RWPE2 (cell line): Measurements from ENCODE around the gene SKP1.
A peak's percentile ranks its signal among the peaks of the same experiment; 100 is the strongest.

Source experiments
- ATAC-seq: fragments of 200-7000 bp; cut with Tn5 transposase; 3 replicates; pipeline ENCODE4 v1.9.1; 2021; ENCODE audit warnings: low read depth
- DNase-seq: peaks from one replicate; pipeline ENCODE4 v3.0.0-alpha.2; 2020; ENCODE audit warnings: low spot score
- H3K27ac ChIP-seq: fragments of 450-650 bp; 2 replicates; pipeline ENCODE4 v1.5.1; 2017; ENCODE audit warnings: mild to moderate bottlenecking; ENCODE audit not compliant: poor library complexity, severe bottlenecking
- H3K27me3 ChIP-seq: fragments of 250-450 bp; sonication (Bioruptor Pico); 2 replicates; pipeline ENCODE4 v1.5.1; 2021; ENCODE audit warnings: mild to moderate bottlenecking, moderate library complexity; ENCODE audit not compliant: insufficient read depth, poor library complexity, severe bottlenecking
- H3K36me3 ChIP-seq: fragments of 250-450 bp; sonication (Bioruptor Pico); 2 replicates; pipeline ENCODE4 v1.5.1; 2020; ENCODE audit warnings: low read depth, mild to moderate bottlenecking, moderate library complexity
- H3K4me1 ChIP-seq: fragments of 250-450 bp; sonication (Bioruptor Pico); 2 replicates; pipeline ENCODE4 v1.5.1; 2021; ENCODE audit warnings: mild to moderate bottlenecking, moderate library complexity; ENCODE audit not compliant: insufficient read depth, poor library complexity, severe bottlenecking
- H3K4me3 ChIP-seq: fragments of 250-450 bp; sonication (Bioruptor Pico); 2 replicates; pipeline ENCODE4 v1.5.1; 2021; ENCODE audit warnings: mild to moderate bottlenecking, moderate library complexity; ENCODE audit not compliant: severe bottlenecking
- H3K9me3 ChIP-seq: fragments of 250-450 bp; sonication (Bioruptor Pico); 2 replicates; pipeline ENCODE4 v1.5.1; 2021; ENCODE audit warnings: mild to moderate bottlenecking, moderate library complexity; ENCODE audit not compliant: severe bottlenecking
- CTCF ChIP-seq: fragments of 450-650 bp; IDR thresholded peaks from one replicate; pipeline ENCODE4 v1.5.1; 2017; ENCODE audit warnings: mild to moderate bottlenecking, moderate library complexity; ENCODE audit not compliant: poor library complexity, severe bottlenecking

Gene SKP1

GRCh38 chr5:134116286-134116685 lies 60.5 kb downstream of the SKP1 start:
- Histone ChIP-seq H3K27ac (no peak overlapping the region), H3K9me3 (no peaks in the 10 kb centered on the region), H3K4me3 (no peak overlapping the region), H3K4me1 (no peaks in the 10 kb centered on the region), H3K27me3 (no peaks in the 10 kb centered on the region), H3K36me3 (no peaks in the 10 kb centered on the region)
- TF ChIP-seq CTCF, result no peak
- ATAC-seq (no peak), DNase-seq (no peak)

GRCh38 chr5:134115806-134116175 lies 61.0 kb downstream of the SKP1 start:
- H3K27ac ChIP-seq, result peak overlapping the region; percentile 25
- no peaks in the 10 kb centered on the region for H3K36me3 ChIP-seq
- H3K4me3 ChIP-seq, result no peak overlapping the region
- TF ChIP-seq CTCF, result no peak
- no peaks in the 10 kb centered on the region for H3K9me3 ChIP-seq
- H3K27me3 ChIP-seq, result no peaks in the 10 kb centered on the region
- ATAC-seq (peak; percentile 4; the same call in 2 of the 3 replicates), DNase-seq (no peak)
- peaks cover 2% of the 10 kb centered on the region for H3K4me1 ChIP-seq

GRCh38 chr5:134114886-134115805 lies 61.6 kb downstream of the SKP1 start:
- H3K36me3 ChIP-seq, result no peaks in the 10 kb centered on the region
- ATAC-seq, result peak; percentile 19
- H3K27me3 ChIP-seq, result no peaks in the 10 kb centered on the region
- H3K4me3 ChIP-seq, result peak overlapping the region; percentile 74
- TF ChIP-seq CTCF, result no peak
- peak overlapping the region; percentile 25 for H3K27ac ChIP-seq
- no peaks in the 10 kb centered on the region for H3K9me3 ChIP-seq
- peaks cover 8% of the 10 kb centered on the region for H3K4me1 ChIP-seq
- no peak for DNase-seq

GRCh38 chr5:134113902-134114875 lies 62.6 kb downstream of the SKP1 start, which contains the start of gene TCF7:
Gene TCF7, plus strand, starts transcription at chr5:134114681. Its CDS starts 226 bp downstream, at chr5:134114907.
- peaks cover 9% of the 10 kb centered on the region for H3K4me1 ChIP-seq
- ATAC-seq (peak; percentile 90), DNase-seq (no peak)
- H3K4me3 ChIP-seq, result peak within 1 kb of the TSS; percentile 74
- no peaks in the 10 kb centered on the region for H3K36me3 ChIP-seq
- peak within 1 kb of the TSS; percentile 25 for H3K27ac ChIP-seq
- no peaks in the 10 kb centered on the region for H3K27me3 ChIP-seq
- no peaks in the 10 kb centered on the region for H3K9me3 ChIP-seq
- no peak for TF ChIP-seq CTCF
